Gastrocnemius medialis (tissue), 4 donors: Measurements from ENCODE around the gene AGXT. TPM values are rescaled to one million over a fixed set of nuclear protein-coding genes. Genes with fewer than 3 reads are reported as not detected.

ENCODE experiments used
- ATAC-seq, 2 donors: fragments of 150-250 bp; one replicate each; pipeline ENCODE4 v1.9.1; 2016
- DNase-seq, 2 donors: peaks; one replicate each; pipeline ENCODE4 v3.0.0-alpha.2; 2019
- H3K27ac ChIP-seq, 4 donors: fragments of 200-600 bp; sonication (generic); 1 replicate in 1 of 4; 2 replicates in 3 of 4; pipeline ENCODE4 v1.5.1; 2016 to 2018; ENCODE audit warnings: mild to moderate bottlenecking in 2 of 4, moderate library complexity in 1 of 4
- H3K27me3 ChIP-seq, 3 donors: fragments of 200-600 bp; sonication (generic) in 2 of 3; 1 replicate in 1 of 3; 2 replicates in 2 of 3; pipeline versions ENCODE4 v1.5.1 to v1.6.0; 2016 to 2019; ENCODE audit warnings: mild to moderate bottlenecking in 1 of 3, moderate library complexity in 1 of 3
- H3K36me3 ChIP-seq, 2 donors: fragments of 200-600 bp; sonication (generic) in 1 of 2; one replicate each; pipeline ENCODE4 v1.5.1; 2017 to 2018
- H3K4me1 ChIP-seq, 2 donors: fragments of 200-600 bp; sonication (generic) in 1 of 2; one replicate each; pipeline ENCODE4 v1.5.1; 2016 to 2017; ENCODE audit warnings: mild to moderate bottlenecking in 2 of 2
- H3K4me3 ChIP-seq, 4 donors: fragments of 200-600 bp; sonication (generic) in 3 of 4; 1 replicate in 1 of 4; 2 replicates in 3 of 4; pipeline ENCODE4 v1.5.1; 2016 to 2019; ENCODE audit warnings: mild to moderate bottlenecking in 2 of 4
- H3K9me3 ChIP-seq, 3 donors: fragments of 200-600 bp; sonication (generic) in 2 of 3; 1 replicate in 1 of 3; 2 replicates in 2 of 3; pipeline ENCODE4 v1.5.1; 2016 to 2019
- POLR2A ChIP-seq, 2 donors: fragments of 450-650 bp; IDR thresholded peaks; one replicate each; pipeline ENCODE4 v1.6.1; 2017; ENCODE audit warnings: antibody characterized with exemption in 2 of 2, mild to moderate bottlenecking in 2 of 2, moderate library complexity in 2 of 2
- in situ Hi-C, 4 donors: fragments of 200-750 bp; cut with MboI; loops; one replicate each; pipeline versions ENCODE4 v1.15.0 to v1.8.0; 2017; ENCODE audit warnings: low sequenced_read_pairs in 4 of 4
- intact Hi-C: fragments of 100-400 bp; cut with DNase I; formaldehyde crosslinking; loops from one replicate; pipeline ENCODE4 v1.15.1; 2023; ENCODE audit warnings: low total_unique reads
- total RNA-seq, 4 donors: library from RNA; depleted of rRNA; stranded (reverse); fragments of >200 nt; gene quantifications; one replicate each; pipeline versions ENCODE4 v1.1.0 to v1.2.3, GENCODE V29; 2016
- TF ChIP-seq, protein P1 (sequence below), 5 experiments: fragments of 450-650 bp in 3 of 5; fragments of 200-600 bp in 2 of 5; sonication (generic) in 2 of 5; IDR thresholded peaks in 4 of 5; conservative IDR thresholded peaks in 1 of 5; 1 replicate in 4 of 5; 2 replicates in 1 of 5; pipeline ENCODE4 v1.5.1; 2016 to 2019; ENCODE audit warnings: antibody characterized with exemption in 5 of 5, mild to moderate bottlenecking in 3 of 5, moderate library complexity in 3 of 5

AGXT gene
- total RNA-seq, 4 donors from 2014 or later: 1.7 to 3.3 TPM; not detected in 2

GRCh38 chr2:240851078-240851991 lies 17.3 kb upstream of the AGXT start:
- intact Hi-C loops (loop anchor here (1.0 to 5.0 kb wide), 3 partner anchors 138 to 881 kb away; partner anchors contain the start of gene D2HGDH), in situ Hi-C loops (no loop called here)
- Histone ChIP-seq H3K9me3 (no peaks in the 10 kb centered on the region), H3K27ac (no peak overlapping the region), H3K4me1 (no peaks in the 10 kb centered on the region), H3K27me3 (no peaks in the 10 kb centered on the region), H3K4me3 (no peak overlapping the region), H3K36me3 (no peaks in the 10 kb centered on the region)
- ATAC-seq (peak; percentile 93 to 99), DNase-seq (peak; percentile 56 to 80)
- TF ChIP-seq, protein P1, sequence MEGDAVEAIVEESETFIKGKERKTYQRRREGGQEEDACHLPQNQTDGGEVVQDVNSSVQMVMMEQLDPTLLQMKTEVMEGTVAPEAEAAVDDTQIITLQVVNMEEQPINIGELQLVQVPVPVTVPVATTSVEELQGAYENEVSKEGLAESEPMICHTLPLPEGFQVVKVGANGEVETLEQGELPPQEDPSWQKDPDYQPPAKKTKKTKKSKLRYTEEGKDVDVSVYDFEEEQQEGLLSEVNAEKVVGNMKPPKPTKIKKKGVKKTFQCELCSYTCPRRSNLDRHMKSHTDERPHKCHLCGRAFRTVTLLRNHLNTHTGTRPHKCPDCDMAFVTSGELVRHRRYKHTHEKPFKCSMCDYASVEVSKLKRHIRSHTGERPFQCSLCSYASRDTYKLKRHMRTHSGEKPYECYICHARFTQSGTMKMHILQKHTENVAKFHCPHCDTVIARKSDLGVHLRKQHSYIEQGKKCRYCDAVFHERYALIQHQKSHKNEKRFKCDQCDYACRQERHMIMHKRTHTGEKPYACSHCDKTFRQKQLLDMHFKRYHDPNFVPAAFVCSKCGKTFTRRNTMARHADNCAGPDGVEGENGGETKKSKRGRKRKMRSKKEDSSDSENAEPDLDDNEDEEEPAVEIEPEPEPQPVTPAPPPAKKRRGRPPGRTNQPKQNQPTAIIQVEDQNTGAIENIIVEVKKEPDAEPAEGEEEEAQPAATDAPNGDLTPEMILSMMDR (IDR thresholded peaks at IDR 0.05 in 4 of 5, conservative IDR thresholded peaks at IDR 0.05 in 1 of 5): peak; percentile 77 to 96 (median 93)
- no peak for TF ChIP-seq POLR2A (IDR thresholded peaks at IDR 0.05)

- Histone ChIP-seq H3K4me1 (no peaks in the 10 kb centered on the region), H3K36me3 (no peaks in the 10 kb centered on the region), H3K9me3 (no peaks in the 10 kb centered on the region), H3K27ac (no peak overlapping the region), H3K27me3 (no peaks in the 10 kb centered on the region), H3K4me3 (no peak overlapping the region)
- intact Hi-C loops (loop anchor here (5.0 kb wide), 1 partner anchor 880 kb away; the partner anchor contains the start of gene D2HGDH), in situ Hi-C loops (no loop called here)
- no peak for ATAC-seq
- DNase-seq: no peak
- TF ChIP-seq POLR2A (IDR thresholded peaks at IDR 0.05): no peak
- TF ChIP-seq, protein P1 (IDR thresholded peaks at IDR 0.05 in 4 of 5, conservative IDR thresholded peaks at IDR 0.05 in 1 of 5): no peak
These were observed 15.8 kb upstream of the AGXT start for GRCh38 chr2:240852671-240853314.

DNA sequence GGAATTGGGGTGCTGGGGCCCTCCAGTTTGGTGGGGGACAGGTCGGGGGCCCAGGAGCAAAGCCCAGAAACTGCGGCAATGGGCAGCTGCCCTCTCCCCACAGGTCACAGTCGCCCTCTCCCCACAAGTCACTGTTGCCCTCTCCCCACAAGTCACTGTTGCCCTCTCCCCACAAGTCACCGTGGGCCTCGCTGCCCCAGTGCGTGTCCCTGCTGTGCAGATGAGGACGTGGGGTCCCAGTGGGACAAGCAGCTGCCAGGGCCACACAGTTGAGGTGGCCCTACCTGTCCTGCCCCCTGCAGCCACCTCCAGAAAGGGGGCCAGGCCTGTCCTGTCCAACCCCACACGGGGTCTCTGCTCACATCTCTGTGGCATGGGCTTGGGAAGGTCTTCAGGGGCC lies 13.0 kb upstream of the AGXT start:
- Histone ChIP-seq H3K4me3 (no peak overlapping the region), H3K4me1 (no peaks in the 10 kb centered on the region), H3K36me3 (no peaks in the 10 kb centered on the region), H3K27me3 (no peaks in the 10 kb centered on the region), H3K9me3 (no peaks in the 10 kb centered on the region), H3K27ac (no peak overlapping the region)
- no peak for ATAC-seq
- intact Hi-C loops (no loop called here), in situ Hi-C loops (no loop called here)
- TF ChIP-seq, protein P1 (IDR thresholded peaks at IDR 0.05 in 4 of 5, conservative IDR thresholded peaks at IDR 0.05 in 1 of 5): no peak
- DNase-seq: no peak

GRCh38 chr2:240856151-240856980 lies 12.3 kb upstream of the AGXT start:
- DNase-seq (no peak), ATAC-seq (no peak)
- Histone ChIP-seq H3K4me3 (no peak overlapping the region), H3K27me3 (no peaks in the 10 kb centered on the region), H3K36me3 (no peaks in the 10 kb centered on the region), H3K4me1 (no peaks in the 10 kb centered on the region), H3K27ac (no peak overlapping the region), H3K9me3 (no peaks in the 10 kb centered on the region)
- intact Hi-C loops: no loop called here
- TF ChIP-seq, protein P1 (IDR thresholded peaks at IDR 0.05 in 4 of 5, conservative IDR thresholded peaks at IDR 0.05 in 1 of 5): no peak
- TF ChIP-seq POLR2A (IDR thresholded peaks at IDR 0.05): no peak
- in situ Hi-C loops: no loop called here
